HG03280 (cell line): ENCODE data around the gene RAB3D.

Source experiments
- ATAC-seq: cut with Tn5 transposase; IDR thresholded peaks from one replicate; pipeline ENCODE4 v1.9.1; 2021; ENCODE audit warnings: mild to moderate bottlenecking, moderate library complexity; ENCODE audit not compliant: unreplicated experiment

Gene RAB3D

GRCh38 chr19:11299946-11300810 is 39.3 kb downstream of the RAB3D start:
- no peak for ATAC-seq

GRCh38 chr19:11296264-11296663 is 43.2 kb downstream of the RAB3D start:
- ATAC-seq: no peak

- no peak for ATAC-seq
Measured at GRCh38 chr19:11295665-11296245, 43.7 kb downstream of the RAB3D start, which contains the start of gene TSPAN16. TSPAN16 (plus strand) TSS chr19:11296160; CDS start chr19:11296298, 138 bp downstream.

GRCh38 chr19:11295180-11295579 is 44.3 kb downstream of the RAB3D start:
- no peak for ATAC-seq

- ATAC-seq: peak; percentile 74
Measured at GRCh38 chr19:11293433-11294389, 45.7 kb downstream of the RAB3D start.

GRCh38 chr19:11291991-11292390 is 47.5 kb downstream of the RAB3D start:
- no peak for ATAC-seq

GRCh38 chr19:11291415-11291814 is 48.0 kb downstream of the RAB3D start:
- ATAC-seq: no peak

GRCh38 chr19:11290256-11290655 is 49.2 kb downstream of the RAB3D start:
- no peak for ATAC-seq

- ATAC-seq: no peak
Measured at GRCh38 chr19:11288349-11288748, 51.1 kb downstream of the RAB3D start.

- no peak for ATAC-seq
Measured at GRCh38 chr19:11286312-11286974, 53.0 kb downstream of the RAB3D start.

- ATAC-seq: no peak
Measured at GRCh38 chr19:11284515-11284914, 54.9 kb downstream of the RAB3D start.

- ATAC-seq: no peak
Measured at GRCh38 chr19:11281356-11282049, 58.0 kb downstream of the RAB3D start.

GRCh38 chr19:11279505-11280236 is 59.8 kb downstream of the RAB3D start:
- ATAC-seq: no peak

- no peak for ATAC-seq
Measured at GRCh38 chr19:11278670-11279069, 60.8 kb downstream of the RAB3D start.

GRCh38 chr19:11274533-11275086 is 64.8 kb downstream of the RAB3D start:
- no peak for ATAC-seq

- ATAC-seq: no peak
Measured at GRCh38 chr19:11273989-11274388, 65.5 kb downstream of the RAB3D start.

GRCh38 chr19:11273296-11273695 is 66.2 kb downstream of the RAB3D start:
- ATAC-seq: no peak
